NB4 (cell line): ENCODE results near the gene FAM222A.

Experiments
- DNase-seq: peaks from one replicate; pipeline ENCODE4 v3.0.0; 2010; ENCODE audit warnings: low read depth
- H3K4me3 ChIP-seq: one replicate; pipeline ENCODE4 v1.5.1; 2011; ENCODE audit warnings: mild to moderate bottlenecking, low read depth, low read length, moderate library complexity
- CTCF ChIP-seq: IDR thresholded peaks from one replicate; pipeline ENCODE4 v1.5.1; 2012; ENCODE audit warnings: low read depth, low read length
- MAX ChIP-seq: IDR thresholded peaks from 2 replicates; pipeline ENCODE4 v1.6.1; 2011; ENCODE audit warnings: low read depth, low read length
- MYC ChIP-seq: IDR thresholded peaks from 2 replicates; pipeline ENCODE4 v1.6.1; 2011; ENCODE audit warnings: low read depth, low read length
- POLR2A ChIP-seq: IDR thresholded peaks from 2 replicates; pipeline ENCODE4 v1.6.1; 2011; ENCODE audit warnings: mild to moderate bottlenecking; ENCODE audit not compliant: insufficient read length; ENCODE audit errors: extremely low read depth

Gene FAM222A

GRCh38 chr12:109764123-109764522, 50.5 kb downstream of the FAM222A start:
- TF ChIP-seq MYC (no peak), CTCF (peak; percentile 54)
- DNase-seq, result peak; percentile 36
- no peak overlapping the region for H3K4me3 ChIP-seq

GRCh38 chr12:109764776-109765445, 51.3 kb downstream of the FAM222A start:
- no peak for DNase-seq
- no peak overlapping the region for H3K4me3 ChIP-seq
- TF ChIP-seq MYC (no peak), POLR2A (no peak), MAX (no peak), CTCF (no peak)

GRCh38 chr12:109765446-109765810, 51.8 kb downstream of the FAM222A start:
- TF ChIP-seq MYC (no peak), POLR2A (no peak), CTCF (no peak), MAX (no peak)
- H3K4me3 ChIP-seq, result no peak overlapping the region
- DNase-seq, result no peak

GRCh38 chr12:109766251-109766778, 52.7 kb downstream of the FAM222A start:
- no peak for TF ChIP-seq MYC
- no peak for TF ChIP-seq CTCF
- no peak for TF ChIP-seq POLR2A
- TF ChIP-seq MAX, result no peak
- no peak overlapping the region for H3K4me3 ChIP-seq
- DNase-seq, result no peak

GRCh38 chr12:109767456-109767855, 53.8 kb downstream of the FAM222A start:
- DNase-seq, result no peak
- no peak for TF ChIP-seq POLR2A
- no peak for TF ChIP-seq MAX
- no peak for TF ChIP-seq MYC
- TF ChIP-seq CTCF, result no peak
- no peak overlapping the region for H3K4me3 ChIP-seq
